Measurements from ENCODE around the gene SLIT3. TPM values are rescaled to one million over a fixed set of nuclear protein-coding genes. Genes with fewer than 3 reads are reported as not detected.

The SLIT3 gene
- total and polyA plus RNA-seq, 9 of the 15 experiments (the other 6 are each of a cell fraction or from before 2014, with no cell fraction given), result 0.01 to 0.04 TPM; not detected in 7

- TF ChIP-seq REST (IDR thresholded peaks at IDR 0.05; ENCODE audit: borderline replicate concordance), result no peak
- no peak for TF ChIP-seq REST (CRISPR knock-in tag; IDR thresholded peaks at IDR 0.05; ENCODE audit: low read depth)
- no peak for TF ChIP-seq ZNF512 (tag; IDR thresholded peaks at IDR 0.05)
- TF ChIP-seq, protein P1, sequence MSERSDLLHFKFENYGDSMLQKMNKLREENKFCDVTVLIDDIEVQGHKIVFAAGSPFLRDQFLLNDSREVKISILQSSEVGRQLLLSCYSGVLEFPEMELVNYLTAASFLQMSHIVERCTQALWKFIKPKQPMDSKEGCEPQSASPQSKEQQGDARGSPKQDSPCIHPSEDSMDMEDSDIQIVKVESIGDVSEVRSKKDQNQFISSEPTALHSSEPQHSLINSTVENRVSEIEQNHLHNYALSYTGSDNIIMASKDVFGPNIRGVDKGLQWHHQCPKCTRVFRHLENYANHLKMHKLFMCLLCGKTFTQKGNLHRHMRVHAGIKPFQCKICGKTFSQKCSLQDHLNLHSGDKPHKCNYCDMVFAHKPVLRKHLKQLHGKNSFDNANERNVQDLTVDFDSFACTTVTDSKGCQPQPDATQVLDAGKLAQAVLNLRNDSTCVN (CRISPR knock-in tag; IDR thresholded peaks at IDR 0.05), result no peak
- TF ChIP-seq HDAC6 (IDR thresholded peaks at IDR 0.05; ENCODE audit: low read depth, low read length), result no peak
- TF ChIP-seq GTF2F1 (IDR thresholded peaks at IDR 0.05; ENCODE audit: low read depth, low read length), result no peak
- TF ChIP-seq CEBPG (CRISPR knock-in tag; IDR thresholded peaks at IDR 0.05), result no peak
- no peak for TF ChIP-seq CEBPG (tag; conservative IDR thresholded peaks at IDR 0.05 in 1 of 2, IDR thresholded peaks at IDR 0.05 in 1 of 2)
- TF ChIP-seq SAFB (IDR thresholded peaks at IDR 0.05; ENCODE audit: borderline replicate concordance, low read depth, low read length), result no peak
Observed at GRCh38 chr5:169166078-169166477, 134.9 kb downstream of the SLIT3 start (continued).
